Skeletal muscle cell (primary cell): ENCODE data around the gene SARS1.

ENCODE experiments used
- DNase-seq: peaks from one replicate; pipeline ENCODE4 v3.0.0-alpha.2; 2010; ENCODE audit warnings: low read depth
- H3K4me3 ChIP-seq: 2 replicates; pipeline ENCODE4 v1.5.1; 2011; ENCODE audit warnings: low read depth, mild to moderate bottlenecking, control low read depth, low read length, moderate library complexity

The SARS1 gene

GRCh38 chr1:109257682-109258421 is 44.1 kb downstream of the SARS1 start:
- no peak overlapping the region for H3K4me3 ChIP-seq
- no peak for DNase-seq

DNA sequence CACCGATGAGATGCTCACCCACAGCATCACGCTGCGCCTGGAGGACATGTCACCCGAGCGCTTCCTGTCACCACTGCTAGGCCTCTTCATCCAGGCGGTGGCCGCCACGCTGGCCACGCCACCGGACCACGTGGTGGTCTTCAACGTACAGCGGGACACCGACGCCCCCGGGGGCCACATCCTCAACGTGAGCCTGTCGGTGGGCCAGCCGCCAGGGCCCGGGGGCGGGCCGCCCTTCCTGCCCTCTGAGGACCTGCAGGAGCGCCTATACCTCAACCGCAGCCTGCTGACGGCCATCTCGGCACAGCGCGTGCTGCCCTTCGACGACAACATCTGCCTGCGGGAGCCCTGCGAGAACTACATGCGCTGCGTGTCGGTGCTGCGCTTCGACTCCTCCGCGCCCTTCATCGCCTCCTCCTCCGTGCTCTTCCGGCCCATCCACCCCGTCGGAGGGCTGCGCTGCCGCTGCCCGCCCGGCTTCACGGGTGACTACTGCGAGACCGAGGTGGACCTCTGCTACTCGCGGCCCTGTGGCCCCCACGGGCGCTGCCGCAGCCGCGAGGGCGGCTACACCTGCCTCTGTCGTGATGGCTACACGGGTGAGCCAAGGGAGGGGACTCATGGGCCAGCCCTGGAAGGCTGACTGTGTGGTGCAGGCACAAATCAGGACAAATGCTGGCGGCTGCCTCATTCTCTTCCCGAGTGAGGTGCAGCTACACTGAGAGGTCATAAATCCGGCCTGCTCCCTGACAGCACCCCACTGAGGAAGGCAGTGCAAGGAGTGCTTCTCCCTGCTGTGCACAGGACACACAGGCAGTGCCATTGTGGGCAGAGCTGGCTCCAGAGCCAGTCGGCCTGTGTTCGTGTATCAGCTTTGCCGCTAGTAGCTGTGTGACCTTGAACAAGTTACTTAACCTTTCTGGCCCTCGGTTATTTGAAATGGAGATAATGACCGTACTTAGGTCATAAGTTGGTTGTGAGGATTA is 45.1 kb downstream of the SARS1 start:
- no peak for DNase-seq
- no peak overlapping the region for H3K4me3 ChIP-seq

- H3K4me3 ChIP-seq: no peak overlapping the region
- no peak for DNase-seq
Measured at GRCh38 chr1:109259674-109260557, 46.2 kb downstream of the SARS1 start.

DNA sequence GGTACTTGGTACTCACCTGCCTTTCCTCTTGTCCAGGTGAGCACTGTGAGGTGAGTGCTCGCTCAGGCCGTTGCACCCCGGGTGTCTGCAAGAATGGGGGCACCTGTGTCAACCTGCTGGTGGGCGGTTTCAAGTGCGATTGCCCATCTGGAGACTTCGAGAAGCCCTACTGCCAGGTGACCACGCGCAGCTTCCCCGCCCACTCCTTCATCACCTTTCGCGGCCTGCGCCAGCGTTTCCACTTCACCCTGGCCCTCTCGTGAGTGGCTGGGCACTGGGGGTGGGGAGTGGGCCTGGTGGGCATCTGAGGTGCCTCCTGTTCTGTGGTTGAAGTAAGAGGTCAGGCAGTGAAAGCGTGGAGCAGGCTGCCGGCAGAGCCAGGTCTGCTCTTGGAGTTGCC is 47.3 kb downstream of the SARS1 start:
- no peak overlapping the region for H3K4me3 ChIP-seq
- no peak for DNase-seq

DNA sequence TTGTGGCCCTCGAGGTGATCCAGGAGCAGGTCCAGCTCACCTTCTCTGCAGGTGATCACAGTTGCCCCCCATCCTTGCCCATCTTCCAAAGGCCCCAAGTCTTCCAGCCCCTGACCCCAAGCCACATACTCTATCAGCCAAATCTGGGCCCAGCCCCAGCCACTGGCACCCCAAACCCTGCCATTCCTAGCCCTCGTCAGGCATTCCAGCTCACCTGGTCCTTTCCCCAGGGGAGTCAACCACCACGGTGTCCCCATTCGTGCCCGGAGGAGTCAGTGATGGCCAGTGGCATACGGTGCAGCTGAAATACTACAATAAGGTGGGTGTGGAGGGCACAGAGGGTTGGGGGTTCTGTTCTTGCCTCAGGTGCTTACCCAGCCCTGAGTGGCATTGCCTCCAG is 47.9 kb downstream of the SARS1 start:
- no peak for DNase-seq
- no peak overlapping the region for H3K4me3 ChIP-seq

DNA sequence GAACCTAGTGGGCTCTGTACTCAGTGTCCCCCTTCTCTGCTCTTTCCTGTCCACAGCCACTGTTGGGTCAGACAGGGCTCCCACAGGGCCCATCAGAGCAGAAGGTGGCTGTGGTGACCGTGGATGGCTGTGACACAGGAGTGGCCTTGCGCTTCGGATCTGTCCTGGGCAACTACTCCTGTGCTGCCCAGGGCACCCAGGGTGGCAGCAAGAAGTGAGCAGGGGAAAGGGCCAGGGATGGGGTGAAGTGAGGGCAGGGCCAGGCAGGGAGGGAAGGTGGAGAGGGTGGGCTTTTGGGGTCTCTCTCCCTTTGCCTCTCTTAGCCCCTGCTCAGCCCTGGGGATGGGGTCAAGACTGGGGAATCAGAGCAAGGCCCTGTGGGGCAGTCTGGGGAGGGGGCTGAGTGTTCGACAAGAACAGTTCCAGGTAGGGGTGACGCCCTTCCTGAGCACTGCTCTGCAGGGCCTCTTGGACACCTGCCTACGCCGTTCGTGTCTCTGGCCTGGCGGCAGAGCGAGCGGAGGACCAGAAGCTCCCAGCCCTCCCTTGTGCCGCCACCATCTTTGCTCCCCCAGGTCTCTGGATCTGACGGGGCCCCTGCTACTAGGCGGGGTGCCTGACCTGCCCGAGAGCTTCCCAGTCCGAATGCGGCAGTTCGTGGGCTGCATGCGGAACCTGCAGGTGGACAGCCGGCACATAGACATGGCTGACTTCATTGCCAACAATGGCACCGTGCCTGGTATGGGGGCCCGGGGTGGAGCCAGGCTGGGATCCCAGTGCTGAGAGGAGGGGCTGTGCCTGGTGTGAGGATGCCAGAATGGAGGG is 48.7 kb downstream of the SARS1 start:
- DNase-seq: no peak
- no peak overlapping the region for H3K4me3 ChIP-seq

GRCh38 chr1:109263234-109263596 is 49.5 kb downstream of the SARS1 start:
- H3K4me3 ChIP-seq: no peak overlapping the region
- DNase-seq: no peak

DNA sequence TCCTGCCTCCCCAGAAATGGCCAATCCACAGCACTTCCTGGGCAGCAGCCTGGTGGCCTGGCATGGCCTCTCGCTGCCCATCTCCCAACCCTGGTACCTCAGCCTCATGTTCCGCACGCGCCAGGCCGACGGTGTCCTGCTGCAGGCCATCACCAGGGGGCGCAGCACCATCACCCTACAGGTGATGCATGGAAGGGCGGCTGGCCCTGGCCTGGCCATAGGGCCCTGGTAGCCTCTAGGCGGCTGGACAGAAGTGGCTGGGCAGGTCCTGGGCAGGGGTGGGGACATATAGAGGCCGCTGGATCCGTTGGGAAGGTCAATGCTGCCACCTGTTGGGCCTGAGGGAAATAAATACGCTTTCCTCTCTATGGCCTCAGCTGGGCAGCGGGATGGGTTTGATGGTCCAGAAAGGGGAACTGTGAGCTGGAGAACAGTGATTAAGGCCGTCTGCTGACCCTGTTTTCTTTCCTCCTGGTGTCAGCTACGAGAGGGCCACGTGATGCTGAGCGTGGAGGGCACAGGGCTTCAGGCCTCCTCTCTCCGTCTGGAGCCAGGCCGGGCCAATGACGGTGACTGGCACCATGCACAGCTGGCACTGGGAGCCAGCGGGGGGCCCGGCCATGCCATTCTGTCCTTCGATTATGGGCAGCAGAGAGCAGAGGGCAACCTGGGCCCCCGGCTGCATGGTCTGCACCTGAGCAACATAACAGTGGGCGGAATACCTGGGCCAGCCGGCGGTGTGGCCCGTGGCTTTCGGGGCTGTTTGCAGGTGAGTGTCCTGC is 50.1 kb downstream of the SARS1 start:
- DNase-seq: no peak
- no peak overlapping the region for H3K4me3 ChIP-seq

DNA sequence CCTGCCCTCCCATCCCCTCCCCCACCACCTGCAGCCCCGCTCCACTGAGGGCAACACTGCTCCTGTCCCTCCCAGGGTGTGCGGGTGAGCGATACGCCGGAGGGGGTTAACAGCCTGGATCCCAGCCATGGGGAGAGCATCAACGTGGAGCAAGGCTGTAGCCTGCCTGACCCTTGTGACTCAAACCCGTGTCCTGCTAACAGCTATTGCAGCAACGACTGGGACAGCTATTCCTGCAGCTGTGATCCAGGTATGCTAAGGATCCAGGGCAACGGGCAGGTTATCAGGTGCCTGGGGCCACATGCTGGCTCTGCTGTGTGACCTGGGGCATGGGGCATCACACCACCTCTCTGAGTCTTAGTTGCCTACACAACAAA is 50.6 kb downstream of the SARS1 start:
- DNase-seq: no peak
- no peak overlapping the region for H3K4me3 ChIP-seq

- H3K4me3 ChIP-seq: no peak overlapping the region
- DNase-seq: no peak
Measured at GRCh38 chr1:109265016-109265415, 51.3 kb downstream of the SARS1 start.

DNA sequence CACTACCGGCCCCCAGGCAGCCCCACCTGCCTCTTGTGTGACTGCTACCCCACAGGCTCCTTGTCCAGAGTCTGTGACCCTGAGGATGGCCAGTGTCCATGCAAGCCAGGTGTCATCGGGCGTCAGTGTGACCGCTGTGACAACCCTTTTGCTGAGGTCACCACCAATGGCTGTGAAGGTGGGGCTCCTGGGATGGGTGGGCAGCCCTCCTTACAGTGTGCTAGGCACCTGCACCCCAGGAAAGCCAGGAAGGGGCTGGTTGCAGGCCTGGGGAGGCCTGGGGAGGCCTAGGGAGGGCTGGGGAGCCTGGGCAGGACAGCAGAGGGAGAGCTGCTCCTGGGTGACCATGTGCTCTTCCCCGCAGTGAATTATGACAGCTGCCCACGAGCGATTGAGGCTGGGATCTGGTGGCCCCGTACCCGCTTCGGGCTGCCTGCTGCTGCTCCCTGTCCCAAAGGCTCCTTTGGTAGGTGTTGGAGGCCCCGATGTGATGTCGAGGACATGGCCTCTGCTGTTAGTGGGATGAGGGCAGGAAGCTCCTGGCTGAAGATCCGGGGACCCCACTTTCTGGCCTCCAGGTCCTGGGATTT is 52.1 kb downstream of the SARS1 start:
- H3K4me3 ChIP-seq: no peak overlapping the region
- DNase-seq: no peak

DNA sequence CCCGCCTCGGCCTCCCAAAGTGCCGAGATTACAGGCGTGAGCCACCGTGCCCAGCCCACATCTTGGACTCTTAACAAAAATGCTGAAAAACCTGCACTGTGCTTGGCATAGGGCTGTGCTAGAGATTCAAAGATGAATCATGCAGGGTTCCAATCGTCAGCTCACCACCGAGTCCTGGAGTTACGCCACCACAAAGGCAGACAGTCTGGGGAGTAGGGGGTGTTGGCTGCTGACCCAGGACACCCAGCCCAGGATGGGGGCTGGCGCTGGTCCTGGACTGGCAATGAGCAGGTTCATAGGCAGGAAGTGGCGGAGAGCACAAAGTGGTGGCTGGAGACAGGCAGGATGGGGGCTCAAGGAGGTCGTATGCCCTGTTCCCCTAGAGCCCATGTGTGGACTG is 53.2 kb downstream of the SARS1 start:
- DNase-seq: no peak
- no peak overlapping the region for H3K4me3 ChIP-seq

GRCh38 chr1:109267743-109268300 is 54.1 kb downstream of the SARS1 start:
- DNase-seq: no peak
- H3K4me3 ChIP-seq: no peak overlapping the region

- no peak overlapping the region for H3K4me3 ChIP-seq
- no peak for DNase-seq
Measured at GRCh38 chr1:109268431-109269211, 54.9 kb downstream of the SARS1 start.

- DNase-seq: no peak
- H3K4me3 ChIP-seq: no peak overlapping the region
Measured at GRCh38 chr1:109269212-109269980, 55.7 kb downstream of the SARS1 start.

DNA sequence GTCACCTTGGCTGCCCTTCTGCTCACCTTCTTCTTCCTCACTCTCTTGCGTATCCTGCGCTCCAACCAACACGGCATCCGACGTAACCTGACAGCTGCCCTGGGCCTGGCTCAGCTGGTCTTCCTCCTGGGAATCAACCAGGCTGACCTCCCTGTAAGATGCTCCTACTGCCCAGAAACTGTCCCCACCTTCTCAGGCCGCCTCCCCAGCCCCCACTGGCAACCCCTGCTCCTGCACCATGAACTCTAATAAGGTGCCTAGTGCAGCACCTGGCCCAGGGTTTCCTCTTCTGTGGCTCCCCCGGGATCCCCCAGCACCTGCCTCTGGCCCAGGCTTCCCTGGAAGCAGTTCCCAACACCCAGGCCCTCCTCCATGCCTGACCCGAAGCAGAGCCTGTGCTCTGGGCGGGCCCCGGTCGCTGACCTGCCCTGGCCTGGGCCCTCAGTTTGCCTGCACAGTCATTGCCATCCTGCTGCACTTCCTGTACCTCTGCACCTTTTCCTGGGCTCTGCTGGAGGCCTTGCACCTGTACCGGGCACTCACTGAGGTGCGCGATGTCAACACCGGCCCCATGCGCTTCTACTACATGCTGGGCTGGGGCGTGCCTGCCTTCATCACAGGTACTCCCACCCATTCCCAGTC is 56.4 kb downstream of the SARS1 start:
- no peak for DNase-seq
- no peak overlapping the region for H3K4me3 ChIP-seq
